Measurements from ENCODE around the gene ARRDC4. TPM values are rescaled to one million over a fixed set of nuclear protein-coding genes. Genes with fewer than 3 reads are reported as not detected.

ARRDC4 gene
- total RNA-seq, 1 experiment from 2014 or later = 8.7 TPM

GRCh38 chr15:97994236-97994635, 33.7 kb downstream of the ARRDC4 start:
- Histone ChIP-seq H4K20me1 (ENCODE audit: control insufficient read depth, insufficient read depth, insufficient read length) (no peaks in the 10 kb centered on the region), H4K8ac (replicated peaks; ENCODE audit: insufficient read length, low read depth, low read length) (no peak overlapping the region), H2AK5ac (ENCODE audit: insufficient read length, low read length) (no peak overlapping the region), H2BK120ac (ENCODE audit: low read depth, low read length, poor library complexity, severe bottlenecking) (no peak overlapping the region), H3K27me3 (ENCODE audit: insufficient read depth, low read length) (no peaks in the 10 kb centered on the region), H2BK15ac (ENCODE audit: low read depth, low read length) (no peak overlapping the region), H3T11ph (ENCODE audit: low read length) (no peak overlapping the region), H3K56ac (ENCODE audit: insufficient read length, low read depth, low read length) (no peak overlapping the region), H2AFZ (ENCODE audit: low read length) (no peak overlapping the region), H3K23ac (ENCODE audit: insufficient read length, low read depth, low read length) (no peak overlapping the region), H3K4me2 (ENCODE audit: insufficient read depth, insufficient read length, low read length) (no peak overlapping the region), H3K79me2 (ENCODE audit: insufficient read depth, low read length) (no peaks in the 10 kb centered on the region), H4K91ac (ENCODE audit: insufficient read length, low read depth, low read length) (no peak overlapping the region), H3K4me1 (ENCODE audit: insufficient read depth, low read length) (no peaks in the 10 kb centered on the region), H3K4ac (ENCODE audit: low read depth, low read length) (no peak overlapping the region), H3K9ac (ENCODE audit: extremely low read depth, insufficient read length, low read length) (no peak overlapping the region), H2BK5ac (ENCODE audit: insufficient read length, low read length) (no peak overlapping the region), H4K5ac (ENCODE audit: insufficient read length, low read depth, low read length) (no peak overlapping the region), H2BK20ac (ENCODE audit: low read depth, low read length, poor library complexity, severe bottlenecking) (no peak overlapping the region), H3K79me1 (ENCODE audit: insufficient read depth, low read depth, low read length, poor library complexity, severe bottlenecking) (no peaks in the 10 kb centered on the region), H3K23me2 (ENCODE audit: insufficient read length, low read depth, low read length, poor library complexity, severe bottlenecking) (no peaks in the 10 kb centered on the region), H3K9me3 (ENCODE audit: control insufficient read depth, low read depth, low read length) (no peaks in the 10 kb centered on the region), H2BK12ac (ENCODE audit: insufficient read length, low read depth, low read length) (no peak overlapping the region), H3K27ac (ENCODE audit: insufficient read length, low read depth, low read length) (no peak overlapping the region), H3K18ac (ENCODE audit: insufficient read length, low read depth, low read length) (no peak overlapping the region), H3K14ac (ENCODE audit: insufficient read depth, low read length) (no peak overlapping the region)
- H3K36me3 Mint-ChIP-seq (ENCODE audit: insufficient read depth in 1 of 3, low read depth in 3 of 3) = no peaks in the 10 kb centered on the region
- DNase-seq = no peak
- no CpG with 5 or more reads among the region's 3 CpGs for WGBS (ENCODE audit: extremely low coverage, insufficient read length, low lambda C conversion rate)
- no peak overlapping the region for H3K4me3 Mint-ChIP-seq
- peaks cover 1% of the 10 kb centered on the region; the same call in 1 of the 2 replicates for H3K27me3 Mint-ChIP-seq (ENCODE audit: low read depth)
- H3K27ac Mint-ChIP-seq = no peak overlapping the region; a peak in 1 of 7 replicates
- peaks cover 0 to 3% of the 10 kb centered on the region in 2 experiments; a peak in 1 of 4 replicates for H3K4me1 Mint-ChIP-seq
- TF ChIP-seq, protein P1, sequence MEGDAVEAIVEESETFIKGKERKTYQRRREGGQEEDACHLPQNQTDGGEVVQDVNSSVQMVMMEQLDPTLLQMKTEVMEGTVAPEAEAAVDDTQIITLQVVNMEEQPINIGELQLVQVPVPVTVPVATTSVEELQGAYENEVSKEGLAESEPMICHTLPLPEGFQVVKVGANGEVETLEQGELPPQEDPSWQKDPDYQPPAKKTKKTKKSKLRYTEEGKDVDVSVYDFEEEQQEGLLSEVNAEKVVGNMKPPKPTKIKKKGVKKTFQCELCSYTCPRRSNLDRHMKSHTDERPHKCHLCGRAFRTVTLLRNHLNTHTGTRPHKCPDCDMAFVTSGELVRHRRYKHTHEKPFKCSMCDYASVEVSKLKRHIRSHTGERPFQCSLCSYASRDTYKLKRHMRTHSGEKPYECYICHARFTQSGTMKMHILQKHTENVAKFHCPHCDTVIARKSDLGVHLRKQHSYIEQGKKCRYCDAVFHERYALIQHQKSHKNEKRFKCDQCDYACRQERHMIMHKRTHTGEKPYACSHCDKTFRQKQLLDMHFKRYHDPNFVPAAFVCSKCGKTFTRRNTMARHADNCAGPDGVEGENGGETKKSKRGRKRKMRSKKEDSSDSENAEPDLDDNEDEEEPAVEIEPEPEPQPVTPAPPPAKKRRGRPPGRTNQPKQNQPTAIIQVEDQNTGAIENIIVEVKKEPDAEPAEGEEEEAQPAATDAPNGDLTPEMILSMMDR (conservative IDR thresholded peaks at IDR 0.05) = no peak
- peaks cover 1 to 3% of the 10 kb centered on the region in 2 experiments; a peak in 2 of 5 replicates for H3K9me3 Mint-ChIP-seq
